GM19452 (cell line): ENCODE measurements around the gene UBA1.
"Not testable (repeated sequence)": the region's sequence is repeated elsewhere in the genome, so short reads cannot be mapped to it uniquely, and the experiment has no call there.

Experiments
- ATAC-seq: cut with Tn5 transposase; IDR thresholded peaks from one replicate; pipeline ENCODE4 v1.9.1; 2021; ENCODE audit not compliant: unreplicated experiment

UBA1 gene

DNA sequence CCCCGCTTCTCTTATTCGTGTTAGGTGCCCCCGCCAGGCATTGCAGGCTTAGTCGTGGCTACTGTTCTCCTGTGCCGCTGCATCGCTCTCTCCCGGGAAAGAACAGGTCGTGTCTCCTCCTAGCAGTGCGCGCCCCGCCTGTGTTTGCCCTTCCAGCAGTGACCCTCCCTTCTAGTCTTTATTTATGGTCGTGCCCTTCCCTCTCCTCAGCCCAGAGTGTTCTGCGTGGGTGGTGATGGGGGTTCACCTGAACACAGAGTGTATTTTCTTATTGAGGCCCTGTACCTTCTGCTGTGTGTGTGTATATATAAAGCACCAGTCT is 54.3 kb downstream of the UBA1 start:
- ATAC-seq = no peak

DNA sequence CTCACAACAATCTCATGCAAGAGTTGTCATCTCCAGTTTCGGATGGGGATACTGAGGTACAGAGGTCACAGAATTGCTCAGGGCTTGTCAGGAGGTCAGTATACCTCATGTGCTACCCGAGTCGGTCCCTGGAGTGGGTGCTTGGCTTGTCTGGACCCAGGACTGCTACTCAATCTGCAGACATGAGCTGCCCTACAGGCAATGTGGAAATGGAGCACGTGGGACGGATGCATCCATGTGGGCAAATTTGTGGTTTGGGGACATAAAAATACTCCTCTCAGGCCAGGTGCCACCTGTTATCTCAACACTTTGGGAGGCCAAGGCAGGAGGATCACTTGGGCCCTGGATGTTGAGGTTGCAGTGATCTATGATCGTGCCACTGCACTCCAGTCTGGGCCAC is 54.9 kb downstream of the UBA1 start:
- no peak for ATAC-seq

GRCh38 chrX:47250017-47250347 is 56.4 kb downstream of the UBA1 start:
- no peak for ATAC-seq

GRCh38 chrX:47257620-47258019 is 64.0 kb downstream of the UBA1 start:
- not testable (repeated sequence) for ATAC-seq
